GM21717 (cell line): ENCODE results near the gene TCEA3.
"Not testable (repeated sequence)": the region's sequence is repeated elsewhere in the genome, so short reads cannot be mapped to it uniquely, and the experiment has no call there.

Experiments used
- ATAC-seq: cut with Tn5 transposase; IDR thresholded peaks from one replicate; pipeline ENCODE4 v1.9.1; 2021; ENCODE audit warnings: mild to moderate bottlenecking, moderate library complexity; ENCODE audit not compliant: unreplicated experiment

TCEA3 gene

DNA sequence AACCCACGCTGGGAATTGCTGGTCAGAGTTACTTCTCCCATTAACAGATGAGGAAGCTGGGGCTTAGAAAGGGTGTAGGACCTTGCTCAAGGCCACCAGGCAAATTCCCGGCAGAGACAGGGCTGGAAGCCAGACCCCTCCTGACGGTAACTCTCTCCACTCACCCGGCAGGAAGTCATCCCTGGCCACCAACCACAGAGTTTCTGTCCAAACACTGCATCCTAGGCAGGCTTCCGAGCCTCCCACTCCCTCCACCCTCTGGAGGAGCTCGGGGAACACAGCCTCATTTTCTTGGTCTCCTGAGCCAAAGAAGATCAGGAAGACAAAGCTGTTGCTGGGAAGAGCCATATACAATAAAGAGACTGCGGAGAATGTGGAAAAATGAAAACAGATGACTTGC is 29.9 kb downstream of the TCEA3 start:
- ATAC-seq = no peak

DNA sequence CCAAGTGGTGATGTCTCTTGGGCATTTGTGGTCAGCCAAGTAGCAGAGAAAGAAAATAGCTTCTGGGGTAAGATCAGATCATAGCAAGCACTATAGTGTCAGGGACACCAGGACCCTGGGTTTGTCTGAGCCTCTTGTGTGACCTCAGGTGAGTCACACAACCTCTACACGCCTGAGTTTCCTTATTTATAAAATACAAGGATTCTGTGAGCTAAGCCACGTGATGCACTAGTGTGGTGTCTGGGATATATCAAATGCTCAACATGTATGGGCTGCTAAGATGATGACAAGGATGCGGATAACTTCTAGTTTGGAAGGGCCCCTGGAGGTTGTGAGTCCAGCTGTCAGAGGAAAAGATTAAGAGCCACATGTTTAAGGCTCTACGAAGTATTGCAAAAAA is 30.4 kb downstream of the TCEA3 start:
- ATAC-seq = no peak

DNA sequence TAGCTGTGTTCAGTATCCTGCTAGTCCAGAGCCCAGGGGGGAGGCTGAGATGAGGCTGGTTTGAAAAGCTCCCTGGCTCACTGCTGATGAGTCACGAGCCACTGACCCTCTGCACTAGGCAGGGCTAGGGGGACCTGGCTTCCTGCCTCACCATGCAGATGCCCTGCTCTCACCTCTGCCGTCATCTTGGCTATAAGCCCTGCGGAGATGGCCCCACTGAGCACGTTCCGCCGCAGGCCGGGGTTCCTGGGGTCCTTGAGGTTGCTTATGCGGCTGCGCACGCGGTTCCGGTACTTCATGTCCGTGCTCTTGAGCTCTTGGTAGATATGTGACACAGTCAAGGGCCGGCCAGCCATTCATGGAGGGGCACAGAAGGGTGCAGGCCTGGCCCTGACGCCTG is 30.8 kb downstream of the TCEA3 start:
- no peak for ATAC-seq

DNA sequence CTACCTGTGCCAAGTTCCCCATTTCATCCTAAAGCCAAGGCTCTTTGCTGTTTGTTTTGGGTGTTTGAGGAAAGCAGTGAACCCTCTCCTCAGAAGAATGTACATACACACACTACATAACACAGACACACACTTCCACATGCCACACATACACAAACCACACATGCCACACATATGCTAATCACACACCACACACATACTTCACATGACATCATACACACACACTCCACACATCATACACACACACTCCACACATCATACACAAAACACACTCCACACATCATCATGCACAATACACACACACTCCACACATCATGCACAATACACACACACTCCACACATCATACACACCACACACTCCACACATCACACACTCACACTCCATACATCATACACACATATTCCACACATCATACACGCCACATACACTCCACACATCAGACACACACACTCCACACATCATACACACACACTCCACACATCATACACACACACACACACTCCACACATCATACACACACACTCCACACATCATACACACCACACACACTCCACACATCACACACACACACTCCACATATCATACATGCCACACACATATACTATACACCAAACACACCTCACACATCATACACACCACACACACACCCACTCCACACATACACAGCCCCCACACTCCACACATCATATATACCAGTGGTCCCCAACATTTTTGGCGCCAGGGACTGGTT is 32.3 kb downstream of the TCEA3 start:
- ATAC-seq = no peak

DNA sequence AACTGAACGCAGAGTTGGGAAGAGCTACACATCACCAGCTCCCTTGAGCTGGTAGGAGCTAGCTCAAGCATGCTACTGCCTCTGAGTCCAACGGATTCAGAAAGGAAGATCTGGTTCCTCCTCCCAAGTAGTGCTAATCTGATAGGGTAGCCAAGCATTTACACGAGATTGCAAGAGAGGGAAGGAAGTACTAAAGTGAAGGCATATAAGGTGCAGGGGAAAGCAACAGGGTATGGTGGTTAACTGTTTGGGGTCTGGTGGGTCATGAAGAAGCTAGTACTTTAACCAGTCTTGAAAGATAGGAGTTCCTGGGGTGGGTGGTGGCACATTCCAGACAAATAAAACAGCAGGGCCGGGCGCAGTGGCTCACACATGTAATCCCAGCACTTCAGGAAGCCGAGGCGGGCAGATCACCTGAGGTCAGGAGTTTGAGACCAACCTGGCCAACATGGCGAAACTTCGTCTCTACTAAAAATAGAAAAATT is 34.7 kb downstream of the TCEA3 start:
- ATAC-seq = no peak

DNA sequence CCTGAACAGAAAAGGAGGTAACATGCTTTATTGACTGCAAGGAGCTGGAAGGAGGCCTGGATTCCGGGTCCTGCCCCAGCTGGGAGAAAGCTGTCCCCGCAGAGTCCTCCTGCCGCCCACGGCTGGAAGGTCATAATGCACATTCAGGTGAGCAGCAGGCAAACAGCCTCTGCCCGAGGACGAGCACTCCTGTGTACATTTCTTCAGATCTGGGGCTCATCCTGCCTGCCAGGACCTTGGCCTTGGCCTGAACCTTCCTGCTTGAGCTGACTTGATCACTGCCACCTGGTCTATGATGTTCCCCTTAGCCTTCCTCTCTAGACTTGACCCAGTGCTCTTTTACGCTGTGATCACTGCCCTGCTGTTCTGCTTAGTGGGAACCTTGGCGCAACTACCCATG is 37.1 kb downstream of the TCEA3 start:
- no peak for ATAC-seq

DNA sequence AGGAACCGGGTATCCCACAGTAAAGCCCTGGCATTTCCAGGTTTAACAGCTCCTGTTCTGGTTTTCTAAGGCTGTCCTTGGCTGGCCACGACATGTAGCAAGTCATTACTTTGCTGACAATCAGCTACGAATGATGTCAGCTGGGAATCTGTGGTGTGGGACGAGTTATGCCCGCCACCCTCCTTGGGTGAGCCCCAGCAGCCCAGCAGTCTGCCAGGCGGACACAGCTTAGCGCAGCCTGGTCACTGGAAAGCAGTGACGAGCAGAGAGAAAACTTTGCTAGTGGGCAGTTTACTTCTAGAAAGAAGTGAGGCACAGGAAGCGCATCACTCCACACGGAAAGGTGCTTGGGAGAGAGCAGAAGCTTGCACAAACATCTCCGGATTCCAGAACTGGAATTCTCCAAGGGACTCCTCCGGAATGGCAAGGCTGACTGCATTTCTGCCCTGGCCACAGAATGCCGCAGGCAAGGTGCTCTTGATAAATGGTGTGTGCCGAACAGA is 39.4 kb downstream of the TCEA3 start:
- no peak for ATAC-seq

DNA sequence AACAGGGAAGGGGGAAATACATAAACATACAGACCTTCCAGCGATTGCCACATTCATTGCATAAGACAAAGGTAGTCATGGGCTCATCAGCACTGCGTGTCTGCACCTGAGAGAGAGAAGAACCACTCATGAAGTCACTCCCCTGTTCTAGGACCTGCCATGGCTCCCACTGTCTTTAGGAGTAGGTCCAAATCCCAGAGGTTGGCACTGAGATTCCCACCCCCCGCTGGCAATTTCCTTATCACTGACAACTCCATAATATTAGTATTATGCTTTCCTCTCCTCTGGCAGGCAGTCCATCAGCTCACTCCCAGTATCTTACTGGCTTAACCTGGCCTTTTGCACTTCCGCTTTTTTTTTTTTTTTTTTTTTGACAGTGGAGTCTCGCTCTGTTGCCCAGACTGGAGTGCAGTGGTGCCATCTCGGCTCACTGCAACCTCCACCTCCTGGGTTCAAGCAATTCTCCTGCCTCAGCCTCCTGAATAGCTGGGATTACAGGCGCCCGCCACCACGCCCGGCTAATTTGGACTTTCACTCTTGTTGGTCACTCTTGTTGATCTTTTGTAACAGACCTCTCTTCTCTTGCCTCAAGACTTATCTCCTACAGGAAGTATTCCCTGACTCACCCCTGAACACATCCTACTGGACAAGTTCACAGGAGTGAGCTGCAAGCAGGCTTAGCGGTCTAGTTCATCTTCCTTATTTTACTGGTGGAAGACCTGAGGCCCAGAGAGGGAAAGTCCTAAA is 40.1 kb downstream of the TCEA3 start:
- no peak for ATAC-seq

DNA sequence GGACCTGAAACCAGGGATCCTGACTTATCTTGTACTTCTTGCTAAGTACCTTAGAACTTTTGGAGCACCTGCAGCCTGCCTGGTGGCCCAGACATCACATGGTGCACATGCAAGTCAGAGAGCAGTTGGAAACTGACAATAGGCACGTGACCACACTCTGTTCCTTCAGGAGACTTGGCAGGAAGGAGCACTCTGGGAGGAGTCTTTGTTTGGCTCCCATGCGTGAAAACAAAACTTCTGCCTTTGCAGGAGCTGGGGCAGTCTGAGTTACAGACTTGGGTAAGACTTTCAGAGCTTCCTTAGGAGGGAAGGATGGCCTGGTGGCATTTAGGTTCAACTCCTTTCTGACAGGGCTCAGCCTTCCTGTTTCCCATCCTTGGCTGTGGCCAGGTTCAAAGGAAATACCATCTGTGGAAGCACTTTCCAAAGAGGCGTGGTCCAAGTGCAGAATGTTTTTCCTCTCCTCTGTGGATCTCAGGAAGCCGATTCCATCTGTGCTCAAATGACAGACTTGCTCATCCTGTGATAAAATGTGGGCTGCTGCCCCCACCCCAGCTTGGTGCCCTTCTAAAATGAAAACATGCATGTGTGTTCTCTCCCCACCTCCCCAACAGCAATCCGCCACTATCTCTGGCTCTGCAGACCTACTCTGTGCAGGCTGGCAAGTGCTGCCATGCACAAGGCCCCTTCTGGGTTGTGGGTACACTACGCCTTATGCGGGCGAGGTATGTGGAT is 40.8 kb downstream of the TCEA3 start:
- no peak for ATAC-seq

DNA sequence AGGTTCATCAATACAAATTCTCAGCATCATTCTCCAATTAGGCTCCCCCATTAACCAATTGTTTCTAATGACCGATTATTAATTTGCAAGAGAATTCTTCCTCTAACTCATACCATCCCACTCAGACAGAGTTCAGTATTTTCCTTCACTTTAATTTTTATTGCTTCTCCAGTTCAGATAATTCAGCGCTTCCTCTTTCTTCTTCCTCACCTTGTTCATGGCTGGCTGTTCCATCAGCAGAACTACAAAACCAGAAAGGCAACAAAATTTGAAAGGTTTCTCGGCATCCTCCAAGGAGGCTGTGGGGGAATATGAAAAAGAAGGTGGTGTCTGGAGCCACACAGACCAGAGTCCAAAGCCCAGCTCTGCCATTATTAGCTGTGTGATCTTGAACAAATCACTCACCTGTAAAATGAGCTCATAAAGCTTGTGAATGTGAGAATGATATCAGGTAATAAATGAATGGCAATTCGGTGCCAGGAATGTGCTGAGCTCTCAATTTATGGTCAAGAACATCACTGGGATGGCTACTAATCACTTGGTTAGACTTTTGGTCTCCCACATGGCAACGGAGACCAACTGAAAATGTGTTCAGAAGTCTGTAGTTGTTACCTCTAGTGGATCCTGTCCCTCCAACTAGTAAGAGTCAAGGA is 43.2 kb downstream of the TCEA3 start:
- no peak for ATAC-seq

DNA sequence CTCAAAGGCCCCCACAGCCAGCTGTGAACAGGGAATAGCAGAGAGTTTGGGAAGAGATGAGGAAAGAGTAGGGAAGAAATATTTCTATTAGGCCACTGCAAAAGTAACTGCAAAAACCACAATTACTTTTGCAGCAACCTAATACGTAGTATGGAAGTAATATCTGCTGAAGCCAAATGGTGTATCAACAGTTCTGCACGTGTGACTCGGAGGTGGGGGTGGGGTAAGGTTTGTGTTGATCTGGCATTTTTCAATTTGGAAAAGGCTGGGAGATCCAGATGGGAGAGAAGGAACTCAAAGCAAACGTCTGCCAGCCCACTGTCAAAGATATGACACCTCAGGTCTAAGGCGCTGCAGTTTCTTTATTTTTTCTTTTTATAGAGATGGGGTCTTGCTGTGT is 43.8 kb downstream of the TCEA3 start:
- ATAC-seq = no peak

DNA sequence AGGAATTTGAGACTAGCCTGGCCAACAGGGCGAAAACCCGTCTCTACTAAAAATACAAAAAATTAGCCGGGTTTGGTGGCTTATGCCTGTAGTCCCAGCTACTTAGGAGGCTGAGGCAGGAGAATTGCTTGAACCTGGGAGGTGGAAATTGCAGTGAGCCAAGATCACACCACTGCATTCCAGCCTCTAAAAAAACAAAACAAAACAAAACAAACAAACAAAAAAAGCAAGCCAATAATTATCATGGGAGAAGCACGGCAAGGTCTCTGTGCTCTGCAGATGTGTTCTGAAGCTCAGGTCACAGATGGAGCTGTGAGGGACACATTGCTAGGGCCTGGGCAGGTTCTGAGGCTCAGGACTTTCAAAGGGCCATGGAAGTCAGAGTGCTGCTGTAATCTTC is 44.3 kb downstream of the TCEA3 start:
- ATAC-seq = not testable (repeated sequence)

DNA sequence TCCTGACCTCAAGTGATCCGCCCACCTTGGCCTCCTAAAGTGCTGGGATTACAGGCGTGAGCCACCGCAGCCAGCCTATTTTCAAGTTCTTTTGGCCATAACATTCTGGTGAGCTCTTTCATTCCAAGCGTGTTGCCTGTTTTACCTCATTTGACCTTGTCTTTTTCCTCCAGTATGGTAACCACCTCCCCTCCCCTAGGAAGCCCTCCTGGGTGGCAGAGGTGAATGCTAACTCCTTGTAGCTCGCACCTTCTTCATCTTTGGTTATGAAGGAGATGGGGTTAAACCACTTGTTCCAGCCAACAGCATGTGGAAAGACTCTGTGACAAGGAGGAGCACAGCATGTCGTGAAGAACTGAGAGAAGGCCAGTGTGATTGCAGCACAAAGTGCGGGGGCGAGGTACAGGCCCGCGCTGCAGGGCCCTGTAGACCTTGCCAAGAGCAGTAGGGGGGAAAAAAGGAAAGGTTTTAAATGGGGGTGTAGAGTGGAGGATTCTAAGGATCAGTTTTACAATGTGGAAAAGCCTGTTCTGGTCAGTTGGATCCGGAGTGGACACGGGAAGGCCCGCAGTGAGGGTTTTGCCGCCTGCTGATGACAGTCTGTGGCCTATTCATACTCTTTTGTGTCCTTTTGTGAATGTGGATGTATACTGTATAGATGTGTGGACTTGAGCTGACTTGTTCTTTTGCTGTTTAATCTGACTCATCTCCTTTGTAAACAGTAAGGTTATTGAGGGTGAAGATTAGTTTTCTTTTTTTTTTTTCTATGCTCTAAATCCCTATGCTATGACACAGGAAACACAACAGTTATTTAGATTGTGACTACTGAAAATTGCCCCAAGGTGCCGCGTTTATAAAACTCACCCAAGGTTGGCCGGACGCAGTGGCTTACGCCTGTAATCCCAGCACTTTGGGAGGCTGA is 47.4 kb downstream of the TCEA3 start:
- ATAC-seq = no peak

DNA sequence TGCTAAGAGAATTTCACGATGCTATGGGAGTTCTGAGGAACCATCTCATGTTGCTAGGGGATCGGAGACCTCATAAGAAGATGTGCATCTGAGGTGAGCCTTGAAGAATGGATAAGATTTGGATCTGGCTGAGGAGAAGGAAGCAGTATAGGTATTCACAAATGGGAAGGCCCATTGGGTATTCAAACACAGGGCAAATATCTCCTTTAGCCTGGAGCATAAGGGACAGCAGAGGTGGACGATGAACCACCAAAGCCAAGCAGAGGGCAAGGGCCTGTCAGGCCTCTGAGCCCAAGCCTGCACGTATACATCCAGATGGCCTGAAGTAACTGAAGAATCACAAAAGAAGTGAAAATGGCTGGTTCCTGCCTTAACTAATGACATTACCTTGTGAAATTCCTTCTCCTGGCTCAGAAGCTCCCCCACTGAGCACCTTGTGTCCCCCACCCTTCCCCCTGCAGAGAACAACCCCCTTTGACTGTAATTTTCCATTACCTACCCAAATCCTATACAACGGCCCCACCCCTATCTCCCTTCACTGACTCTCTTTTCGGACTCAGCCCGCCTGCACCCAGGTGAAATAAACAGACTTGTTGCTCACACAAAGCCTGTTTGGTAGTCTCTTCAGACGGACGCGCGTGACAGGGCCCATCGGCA is 50.3 kb downstream of the TCEA3 start:
- ATAC-seq = not testable (repeated sequence)

DNA sequence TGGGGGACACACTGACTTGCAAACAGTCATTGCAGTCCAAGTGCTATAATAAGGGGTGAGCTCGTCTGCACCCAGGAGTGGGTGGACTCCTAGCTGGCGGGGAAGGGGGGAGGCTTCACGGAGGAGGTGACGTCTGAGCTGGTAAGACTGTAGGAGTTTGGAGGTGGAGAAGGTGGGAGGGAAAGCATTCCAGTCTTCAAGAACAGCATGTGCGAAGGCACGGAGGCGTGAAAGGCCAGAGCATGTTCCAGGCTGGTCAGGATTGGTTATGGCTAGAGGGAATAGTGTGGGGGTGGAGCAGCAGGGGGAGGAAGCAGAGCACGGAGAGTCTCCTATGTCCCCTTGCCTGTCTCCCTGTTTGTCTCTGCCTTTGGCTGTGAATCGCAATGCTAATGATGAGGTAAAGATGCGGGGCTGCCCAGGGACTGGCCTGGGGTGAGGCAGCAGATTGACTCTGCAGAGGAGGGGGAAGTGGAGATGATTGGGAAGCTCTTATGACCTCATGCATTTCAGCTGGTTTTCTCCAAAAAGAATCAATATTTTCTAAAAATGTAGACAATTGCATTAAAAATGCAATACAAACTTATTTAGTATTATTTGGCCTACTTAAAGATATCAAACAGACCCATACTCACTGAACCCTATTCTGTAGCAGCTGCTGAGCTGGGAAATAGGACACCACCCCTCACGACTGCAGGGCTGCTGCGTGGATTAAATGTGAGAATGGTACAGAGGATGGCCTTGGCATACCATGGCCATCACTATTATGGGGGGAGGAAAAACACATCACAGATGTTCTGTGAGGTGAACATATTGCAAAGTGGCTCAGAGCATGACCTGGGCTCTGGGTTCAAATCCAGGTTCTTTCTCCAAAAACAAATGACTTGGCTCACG is 52.3 kb downstream of the TCEA3 start:
- ATAC-seq = no peak

DNA sequence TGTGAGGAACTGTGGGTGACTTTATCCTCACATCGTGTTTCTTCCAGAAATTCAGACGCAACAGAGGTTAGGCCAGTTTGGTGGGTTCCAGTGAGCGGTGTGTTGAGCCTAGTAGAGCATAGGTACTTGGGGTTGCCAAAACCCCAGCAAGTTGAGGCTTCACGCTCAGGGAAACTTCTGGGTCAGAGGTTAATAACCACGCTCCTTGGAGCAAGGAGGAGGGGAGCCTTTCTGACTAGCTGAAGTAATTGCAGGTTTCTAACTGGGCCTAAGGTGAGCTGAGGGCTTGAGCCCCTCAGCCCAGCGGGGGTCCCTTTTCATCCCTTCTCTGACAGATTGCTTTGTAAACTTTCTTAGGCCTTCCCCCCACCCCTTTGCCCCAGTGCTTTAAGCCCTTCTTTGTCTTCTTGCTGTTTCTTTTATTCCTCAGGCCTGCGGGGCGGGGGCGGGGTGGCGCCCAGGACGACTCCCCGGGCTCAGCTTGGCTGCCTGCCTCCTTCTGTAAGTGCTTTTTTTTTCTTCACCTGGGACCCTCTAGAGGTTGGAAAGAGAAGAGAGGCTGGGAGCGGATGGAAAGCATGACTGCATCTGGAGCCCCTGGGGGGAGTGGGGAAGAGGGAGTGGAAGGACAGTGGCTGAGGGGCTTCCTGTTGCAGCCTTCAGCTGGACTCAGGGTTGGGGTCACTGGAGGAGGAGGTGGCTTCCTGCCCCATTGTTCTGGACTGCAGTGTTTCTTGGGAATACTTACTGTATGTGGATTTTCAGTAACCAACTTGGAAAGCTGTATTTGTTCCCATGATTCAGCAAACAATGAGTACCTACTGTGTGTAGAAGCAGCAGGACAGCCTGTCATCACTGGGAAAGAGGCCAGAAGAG is 53.6 kb downstream of the TCEA3 start:
- ATAC-seq = no peak

DNA sequence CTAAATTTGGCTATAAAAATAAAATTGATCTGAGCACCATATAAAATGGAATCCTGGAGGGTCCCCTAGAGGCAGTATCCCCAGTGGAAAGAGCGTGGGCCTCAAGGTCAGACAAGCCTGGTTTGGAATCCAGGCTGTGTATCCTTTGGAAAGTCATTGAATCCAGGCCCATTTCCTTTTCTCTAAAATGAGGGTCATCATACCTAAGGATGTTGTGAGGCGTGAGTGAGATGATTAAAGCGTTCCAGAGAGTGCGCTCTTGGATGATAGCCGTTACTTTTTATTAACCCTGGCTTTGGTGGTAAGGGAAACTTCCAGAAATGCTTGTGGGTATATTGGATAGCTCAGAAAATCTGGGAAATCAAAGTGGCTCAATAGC is 54.2 kb downstream of the TCEA3 start:
- ATAC-seq = no peak
